ENCODE data around the gene DCP2. TPM values are rescaled to one million over a fixed set of nuclear protein-coding genes. Genes with fewer than 3 reads are reported as not detected.

Gene DCP2
- total RNA-seq, 1 experiment from 2014 or later, result 62.7 TPM

- no peaks in the 10 kb centered on the region for H3K36me3 ChIP-seq (replicated peaks; ENCODE audit: control insufficient read depth, insufficient read depth, low read length)
- no peak overlapping the region for H3K4me3 ChIP-seq (ENCODE audit: insufficient read depth, low read depth, low read length)
- no peak for DNase-seq
Observed at GRCh38 chr5:113057557-113057984, 81.0 kb downstream of the DCP2 start.

GRCh38 chr5:113058269-113058668, 81.7 kb downstream of the DCP2 start:
- DNase-seq, result no peak
- H3K36me3 ChIP-seq (replicated peaks; ENCODE audit: control insufficient read depth, insufficient read depth, low read length), result no peaks in the 10 kb centered on the region
- H3K27me3 ChIP-seq (ENCODE audit: control insufficient read depth, insufficient read depth, low read length), result no peaks in the 10 kb centered on the region
- H3K4me3 ChIP-seq (ENCODE audit: insufficient read depth, low read depth, low read length), result no peak overlapping the region

More at GRCh38 chr5:113057557-113057984, 81.0 kb downstream of the DCP2 start:
- no peaks in the 10 kb centered on the region for H3K27me3 ChIP-seq (ENCODE audit: control insufficient read depth, insufficient read depth, low read length)

GRCh38 chr5:113058706-113059226, 82.2 kb downstream of the DCP2 start:
- no peaks in the 10 kb centered on the region for H3K36me3 ChIP-seq (replicated peaks; ENCODE audit: control insufficient read depth, insufficient read depth, low read length)
- no peak for DNase-seq
- H3K4me3 ChIP-seq (ENCODE audit: insufficient read depth, low read depth, low read length), result no peak overlapping the region
- no peaks in the 10 kb centered on the region for H3K27me3 ChIP-seq (ENCODE audit: control insufficient read depth, insufficient read depth, low read length)

- no peak for DNase-seq
- Histone ChIP-seq H3K4me3 (ENCODE audit: insufficient read depth, low read depth, low read length) (no peak overlapping the region), H3K36me3 (replicated peaks; ENCODE audit: control insufficient read depth, insufficient read depth, low read length) (no peaks in the 10 kb centered on the region)
Observed at GRCh38 chr5:113059232-113060040, 82.8 kb downstream of the DCP2 start.

GRCh38 chr5:113060408-113061025, 83.9 kb downstream of the DCP2 start:
- no peak overlapping the region for H3K4me3 ChIP-seq (ENCODE audit: insufficient read depth, low read depth, low read length)
- no peaks in the 10 kb centered on the region for H3K36me3 ChIP-seq (replicated peaks; ENCODE audit: control insufficient read depth, insufficient read depth, low read length)
- DNase-seq, result no peak
- H3K27me3 ChIP-seq (ENCODE audit: control insufficient read depth, insufficient read depth, low read length), result no peaks in the 10 kb centered on the region

More at GRCh38 chr5:113059232-113060040, 82.8 kb downstream of the DCP2 start:
- no peaks in the 10 kb centered on the region for H3K27me3 ChIP-seq (ENCODE audit: control insufficient read depth, insufficient read depth, low read length)

- Histone ChIP-seq H3K27me3 (ENCODE audit: control insufficient read depth, insufficient read depth, low read length) (no peaks in the 10 kb centered on the region), H3K4me3 (ENCODE audit: insufficient read depth, low read depth, low read length) (no peak overlapping the region), H3K36me3 (replicated peaks; ENCODE audit: control insufficient read depth, insufficient read depth, low read length) (no peaks in the 10 kb centered on the region)
- DNase-seq, result no peak
Observed at GRCh38 chr5:113061846-113062780, 85.5 kb downstream of the DCP2 start.

- Histone ChIP-seq H3K4me3 (ENCODE audit: insufficient read depth, low read depth, low read length) (no peak overlapping the region), H3K36me3 (replicated peaks; ENCODE audit: control insufficient read depth, insufficient read depth, low read length) (no peaks in the 10 kb centered on the region), H3K27me3 (ENCODE audit: control insufficient read depth, insufficient read depth, low read length) (no peaks in the 10 kb centered on the region)
- DNase-seq, result no peak
Observed at GRCh38 chr5:113062869-113063508, 86.4 kb downstream of the DCP2 start.

- no peak for DNase-seq
- no peaks in the 10 kb centered on the region for H3K27me3 ChIP-seq (ENCODE audit: control insufficient read depth, insufficient read depth, low read length)
- no peak overlapping the region for H3K4me3 ChIP-seq (ENCODE audit: insufficient read depth, low read depth, low read length)
- no peaks in the 10 kb centered on the region for H3K36me3 ChIP-seq (replicated peaks; ENCODE audit: control insufficient read depth, insufficient read depth, low read length)
Observed at GRCh38 chr5:113063927-113064326, 87.3 kb downstream of the DCP2 start.

- H3K27me3 ChIP-seq (ENCODE audit: control insufficient read depth, insufficient read depth, low read length), result no peaks in the 10 kb centered on the region
- H3K36me3 ChIP-seq (replicated peaks; ENCODE audit: control insufficient read depth, insufficient read depth, low read length), result no peaks in the 10 kb centered on the region
- no peak overlapping the region for H3K4me3 ChIP-seq (ENCODE audit: insufficient read depth, low read depth, low read length)
- no peak for DNase-seq
Observed at GRCh38 chr5:113064806-113065205, 88.2 kb downstream of the DCP2 start.

- H3K27me3 ChIP-seq (ENCODE audit: control insufficient read depth, insufficient read depth, low read length), result no peaks in the 10 kb centered on the region
- no peak overlapping the region for H3K4me3 ChIP-seq (ENCODE audit: insufficient read depth, low read depth, low read length)
- no peak for DNase-seq
- H3K36me3 ChIP-seq (replicated peaks; ENCODE audit: control insufficient read depth, insufficient read depth, low read length), result no peaks in the 10 kb centered on the region
Observed at GRCh38 chr5:113065626-113066025, 89.0 kb downstream of the DCP2 start.

GRCh38 chr5:113067635-113068344, 91.2 kb downstream of the DCP2 start:
- Histone ChIP-seq H3K27me3 (ENCODE audit: control insufficient read depth, insufficient read depth, low read length) (no peaks in the 10 kb centered on the region), H3K4me3 (ENCODE audit: insufficient read depth, low read depth, low read length) (no peak overlapping the region), H3K36me3 (replicated peaks; ENCODE audit: control insufficient read depth, insufficient read depth, low read length) (no peaks in the 10 kb centered on the region)
- no peak for DNase-seq

- Histone ChIP-seq H3K4me3 (ENCODE audit: insufficient read depth, low read depth, low read length) (no peak overlapping the region), H3K27me3 (ENCODE audit: control insufficient read depth, insufficient read depth, low read length) (no peaks in the 10 kb centered on the region), H3K36me3 (replicated peaks; ENCODE audit: control insufficient read depth, insufficient read depth, low read length) (no peaks in the 10 kb centered on the region)
- DNase-seq, result no peak
Observed at GRCh38 chr5:113068559-113068958, 92.0 kb downstream of the DCP2 start.
